Ishikawa (cell line): ENCODE measurements around the gene RTN4RL2.

ENCODE experiments used
- CREB1 ChIP-seq: IDR thresholded peaks from 2 replicates; pipeline ENCODE4 v1.6.1; 2012; ENCODE audit warnings: low read depth
- EP300 ChIP-seq: IDR thresholded peaks from 2 replicates; pipeline ENCODE4 v1.6.1; 2012; ENCODE audit warnings: borderline replicate concordance
- MAX ChIP-seq: IDR thresholded peaks from 2 replicates; pipeline ENCODE4 v1.6.1; 2012
- RAD21 ChIP-seq: IDR thresholded peaks from 2 replicates; pipeline ENCODE4 v1.6.1; 2012; ENCODE audit warnings: low read depth
- REST ChIP-seq: IDR thresholded peaks from 2 replicates; pipeline ENCODE4 v1.6.1; 2012; ENCODE audit warnings: low read depth, mild to moderate bottlenecking
- TAF1 ChIP-seq: IDR thresholded peaks from 2 replicates; pipeline ENCODE4 v1.6.1; 2012; ENCODE audit warnings: low read depth, mild to moderate bottlenecking
- TCF12 ChIP-seq: IDR thresholded peaks from 2 replicates; pipeline ENCODE4 v1.6.1; 2012; ENCODE audit warnings: low read depth
- YY1 ChIP-seq: IDR thresholded peaks from 2 replicates; pipeline ENCODE4 v1.6.1; 2012; ENCODE audit warnings: low read depth
- ZBTB7A ChIP-seq: IDR thresholded peaks from 2 replicates; pipeline ENCODE4 v1.6.1; 2012; ENCODE audit warnings: low read depth

GRCh38 chr11:57428643-57429042, 31.7 kb upstream of the RTN4RL2 start:
- TF ChIP-seq TAF1 (no peak), RAD21 (no peak), EP300 (no peak), TCF12 (no peak), YY1 (no peak), MAX (no peak), ZBTB7A (no peak), CREB1 (no peak), REST (no peak)
